KBM-7 (cell line): ENCODE data around the gene ZPBP2.

ENCODE experiments used
- DNase-seq: peaks from one replicate; pipeline ENCODE4 v3.0.0-alpha.2; 2015
- in situ Hi-C: fragments of 300-500 bp; cut with MboI; formaldehyde crosslinking; loops from 2 replicates; pipeline ENCODE4 v1.14.3; 2020; ENCODE audit warnings: low sequenced_read_pairs, low pct_unique_long_range_greater_than_20kb, mixed read lengths

The ZPBP2 gene, protein sequence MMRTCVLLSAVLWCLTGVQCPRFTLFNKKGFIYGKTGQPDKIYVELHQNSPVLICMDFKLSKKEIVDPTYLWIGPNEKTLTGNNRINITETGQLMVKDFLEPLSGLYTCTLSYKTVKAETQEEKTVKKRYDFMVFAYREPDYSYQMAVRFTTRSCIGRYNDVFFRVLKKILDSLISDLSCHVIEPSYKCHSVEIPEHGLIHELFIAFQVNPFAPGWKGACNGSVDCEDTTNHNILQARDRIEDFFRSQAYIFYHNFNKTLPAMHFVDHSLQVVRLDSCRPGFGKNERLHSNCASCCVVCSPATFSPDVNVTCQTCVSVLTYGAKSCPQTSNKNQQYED

GRCh38 chr17:39867880-39868553 lies at the start of gene ZPBP2:
ZPBP2 (plus strand) TSS chr17:39868202; CDS start chr17:39868355, 153 bp downstream.
- in situ Hi-C loops = no loop called here
- no peak for DNase-seq

DNA sequence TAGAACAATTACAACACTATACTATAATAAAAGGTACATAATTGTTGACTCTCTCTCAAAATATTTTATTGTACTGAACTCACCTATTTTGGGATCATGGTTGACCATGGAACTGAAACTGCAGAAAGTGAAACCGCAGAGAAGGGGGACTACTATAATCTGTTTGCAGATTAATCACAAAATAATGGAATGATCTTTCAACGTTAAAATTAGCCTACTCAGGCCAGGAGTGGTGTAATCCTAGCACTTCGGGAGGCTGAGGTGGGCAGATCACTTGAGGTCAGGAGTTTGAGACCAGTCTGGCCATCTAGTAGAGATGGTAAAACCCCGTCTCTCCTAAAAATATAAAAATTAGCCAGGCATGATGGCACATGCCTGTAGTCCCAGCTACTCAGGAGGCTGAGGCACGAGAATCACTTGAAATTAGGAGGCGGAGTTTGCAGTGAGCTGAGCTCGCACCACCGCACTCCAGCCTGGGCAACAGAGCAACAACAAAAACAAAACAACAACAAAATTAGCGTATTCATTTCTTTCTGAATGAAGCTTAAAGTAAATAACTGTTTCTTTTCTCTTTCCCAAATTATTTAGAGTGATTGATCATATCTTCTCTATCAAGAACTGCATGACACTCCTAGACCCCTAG lies 49.5 kb upstream of the ZPBP2 start:
- DNase-seq = no peak
- in situ Hi-C loops = no loop called here

GRCh38 chr17:39820541-39820940 lies 47.5 kb upstream of the ZPBP2 start:
- no peak for DNase-seq
- in situ Hi-C loops = no loop called here

GRCh38 chr17:39820987-39821386 lies 47.0 kb upstream of the ZPBP2 start:
- no peak for DNase-seq
- in situ Hi-C loops = no loop called here

GRCh38 chr17:39822051-39822451 lies 46.0 kb upstream of the ZPBP2 start:
- in situ Hi-C loops = no loop called here
- DNase-seq = peak; percentile 40

GRCh38 chr17:39823407-39824054 lies 44.5 kb upstream of the ZPBP2 start:
- no peak for DNase-seq

DNA sequence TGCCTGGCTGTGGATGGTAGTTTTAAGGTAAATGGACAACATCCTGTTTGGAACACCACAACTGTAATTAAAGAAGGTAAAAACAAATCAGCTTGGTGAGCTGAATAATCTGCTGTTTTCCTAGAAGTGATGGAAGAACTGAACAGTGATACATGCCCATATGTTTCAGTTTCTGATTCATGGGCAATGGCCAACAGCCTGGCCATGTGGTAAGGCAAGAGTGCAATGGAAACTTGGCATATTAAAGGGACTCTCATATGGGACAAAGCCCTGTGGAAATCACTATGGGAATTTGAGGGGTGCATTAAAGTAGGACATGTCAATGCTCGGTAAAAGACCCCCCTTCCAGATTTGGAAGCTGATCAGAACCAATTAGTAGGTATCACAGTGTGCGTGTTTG lies 41.7 kb upstream of the ZPBP2 start:
- DNase-seq = no peak
- in situ Hi-C loops = no loop called here

More at GRCh38 chr17:39823407-39824054, 44.5 kb upstream of the ZPBP2 start:
- in situ Hi-C loops = no loop called here

- DNase-seq = no peak
- in situ Hi-C loops = no loop called here
Observed at GRCh38 chr17:39828443-39828842, 39.6 kb upstream of the ZPBP2 start.

DNA sequence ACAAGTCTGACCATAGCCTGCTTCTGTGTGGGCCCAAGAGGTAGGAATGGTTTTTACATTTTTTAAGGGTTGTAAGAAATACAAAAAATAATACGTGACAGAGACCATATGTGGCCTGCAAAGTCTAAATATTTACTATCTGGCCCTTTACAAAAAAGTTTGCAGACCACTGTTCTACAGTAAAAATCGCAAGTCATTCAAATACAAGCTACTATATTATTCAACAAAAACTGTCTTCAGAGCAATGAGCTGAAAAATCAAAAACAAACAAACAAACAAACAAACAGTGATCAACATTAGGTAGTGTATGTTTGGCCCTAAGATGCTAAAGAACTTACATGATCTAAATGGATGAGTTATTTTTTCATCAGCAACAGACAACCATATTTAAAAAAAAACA lies 36.4 kb upstream of the ZPBP2 start:
- in situ Hi-C loops = no loop called here

DNA sequence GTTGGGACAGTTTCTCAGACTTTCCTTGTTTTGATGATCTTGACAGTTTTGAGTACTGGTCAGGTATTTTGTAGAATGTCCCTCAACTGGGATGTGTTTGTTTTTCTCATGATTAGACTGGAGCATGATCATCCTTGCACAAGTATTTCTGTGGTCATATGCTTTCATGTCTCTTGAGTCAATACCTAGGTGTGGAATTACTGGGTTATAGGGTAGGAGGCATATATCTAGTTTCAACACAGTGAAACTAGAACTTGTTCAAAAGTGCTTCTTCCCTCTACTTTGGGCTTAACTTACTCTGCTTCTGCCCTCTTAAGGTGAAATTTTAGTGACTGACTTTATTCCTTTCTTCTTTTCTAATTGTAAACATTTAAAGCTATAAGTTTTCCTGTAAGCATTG lies 34.0 kb upstream of the ZPBP2 start:
- in situ Hi-C loops = no loop called here
- no peak for DNase-seq

More for the DNA sequence above, 36.4 kb upstream of the ZPBP2 start:
- no peak for DNase-seq

- in situ Hi-C loops = no loop called here
- no peak for DNase-seq
Observed at GRCh38 chr17:39835038-39835786, 32.8 kb upstream of the ZPBP2 start.

- no peak for DNase-seq
- in situ Hi-C loops = no loop called here
Observed at GRCh38 chr17:39836117-39836516, 31.9 kb upstream of the ZPBP2 start.

- in situ Hi-C loops = no loop called here
- no peak for DNase-seq
Observed at GRCh38 chr17:39838057-39838456, 29.9 kb upstream of the ZPBP2 start.

- in situ Hi-C loops = no loop called here
- no peak for DNase-seq
Observed at GRCh38 chr17:39838784-39839183, 29.2 kb upstream of the ZPBP2 start.

DNA sequence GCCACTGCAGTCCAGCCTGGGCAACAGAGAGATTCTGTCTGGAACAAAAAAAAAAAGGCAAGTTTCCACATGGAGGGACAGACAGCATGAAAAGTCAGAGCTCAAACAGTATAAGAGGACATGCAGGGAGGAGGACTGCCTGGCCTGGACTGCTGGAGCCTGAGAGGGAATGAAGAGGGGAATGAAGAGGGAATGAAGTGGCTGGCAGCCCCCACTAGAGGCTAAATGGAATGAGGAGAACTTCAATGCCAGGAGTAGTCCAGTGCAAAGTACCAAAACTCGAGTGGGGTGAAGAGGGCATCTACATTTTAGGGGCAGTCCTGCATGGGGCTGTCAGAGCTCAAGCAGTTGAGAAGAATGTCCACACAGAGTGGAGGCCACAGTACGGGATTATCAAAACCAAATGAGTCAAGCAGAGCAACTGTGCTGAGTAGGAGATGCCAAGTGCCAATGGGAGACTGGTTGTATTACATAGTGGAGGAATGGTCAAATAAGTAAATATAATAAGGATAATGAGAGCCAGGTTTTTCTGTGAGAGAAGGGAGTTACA lies 26.8 kb upstream of the ZPBP2 start:
- in situ Hi-C loops = no loop called here
- DNase-seq = no peak

DNA sequence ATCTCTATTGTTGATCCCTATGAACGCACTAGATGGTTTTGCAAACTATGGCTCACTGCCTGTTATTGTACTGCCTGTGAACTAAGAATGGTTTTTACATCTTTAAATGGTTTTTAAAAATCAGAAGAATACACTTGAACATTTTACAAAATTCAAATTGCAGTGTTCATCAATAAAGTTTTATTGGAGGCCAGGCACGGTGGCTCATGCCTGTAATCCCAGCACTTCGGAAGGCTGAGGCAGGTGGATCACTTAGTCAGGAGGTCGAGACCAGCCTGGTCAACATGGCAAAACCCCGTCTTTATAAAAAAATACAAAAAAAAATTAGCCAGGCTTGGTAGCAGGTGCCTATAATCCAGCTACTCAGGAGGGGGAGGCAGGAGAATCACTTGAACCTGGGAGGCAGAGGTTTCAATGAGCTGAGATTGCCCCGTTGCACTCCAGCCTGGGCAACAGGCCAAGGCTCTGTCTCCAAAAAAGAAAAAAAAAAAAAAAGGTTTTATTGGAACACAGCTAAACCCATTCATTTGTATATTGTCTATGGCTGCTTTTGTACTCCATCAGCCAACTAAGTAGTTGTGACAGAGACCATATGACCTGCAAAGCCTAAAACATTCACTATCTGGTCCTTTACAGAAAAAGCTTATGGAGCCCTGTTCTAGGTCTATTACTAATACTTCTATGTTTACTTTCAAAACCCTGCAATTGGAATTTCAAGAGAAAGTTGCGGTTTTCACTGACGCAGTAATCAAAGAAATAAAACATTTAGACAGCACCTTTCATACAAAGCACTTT lies 22.8 kb upstream of the ZPBP2 start:
- in situ Hi-C loops = no loop called here
- no peak for DNase-seq

DNA sequence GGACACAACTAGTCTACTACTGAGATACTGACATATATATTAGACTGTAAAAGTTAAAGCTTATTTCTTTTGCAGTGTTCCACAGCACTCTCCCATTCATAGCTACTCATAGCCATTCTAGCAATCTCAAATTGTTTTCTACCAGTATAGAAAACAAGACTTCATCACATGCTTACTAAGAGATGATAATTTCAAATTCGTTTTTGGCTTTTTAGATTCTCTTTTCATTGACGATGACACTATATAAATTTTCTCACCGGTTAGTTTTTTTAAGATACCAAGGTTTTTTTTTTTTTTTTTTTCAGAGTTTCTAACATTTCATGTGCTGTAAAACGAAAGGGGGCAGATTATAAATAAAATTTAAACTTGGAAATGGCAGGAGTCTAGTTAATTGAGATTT lies 21.8 kb upstream of the ZPBP2 start:
- DNase-seq = no peak
- in situ Hi-C loops = no loop called here

- no peak for DNase-seq
- in situ Hi-C loops = no loop called here
Observed at GRCh38 chr17:39848600-39848999, 19.4 kb upstream of the ZPBP2 start.
